ENCODE measurements around the gene OSBPL1A.

DNA sequence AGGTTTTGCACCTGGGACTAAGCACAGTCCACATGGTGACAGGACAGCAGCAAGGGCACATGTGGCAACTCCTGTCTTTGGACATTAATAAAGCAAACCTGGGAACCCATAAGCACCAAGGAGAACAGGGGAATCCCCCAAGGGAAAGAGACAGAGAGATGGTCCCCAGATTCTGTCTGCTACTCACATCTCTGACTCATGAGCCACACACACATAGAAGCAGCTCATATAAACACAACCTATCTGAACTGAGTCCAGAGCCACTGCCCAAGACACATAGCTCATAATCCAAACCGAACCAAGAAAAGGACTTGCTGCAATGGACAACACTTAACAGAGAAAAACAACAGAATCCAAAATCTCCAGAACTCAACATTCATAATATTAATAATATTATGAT lies 82.5 kb downstream of the OSBPL1A start:
- TF ChIP-seq, protein P1, sequence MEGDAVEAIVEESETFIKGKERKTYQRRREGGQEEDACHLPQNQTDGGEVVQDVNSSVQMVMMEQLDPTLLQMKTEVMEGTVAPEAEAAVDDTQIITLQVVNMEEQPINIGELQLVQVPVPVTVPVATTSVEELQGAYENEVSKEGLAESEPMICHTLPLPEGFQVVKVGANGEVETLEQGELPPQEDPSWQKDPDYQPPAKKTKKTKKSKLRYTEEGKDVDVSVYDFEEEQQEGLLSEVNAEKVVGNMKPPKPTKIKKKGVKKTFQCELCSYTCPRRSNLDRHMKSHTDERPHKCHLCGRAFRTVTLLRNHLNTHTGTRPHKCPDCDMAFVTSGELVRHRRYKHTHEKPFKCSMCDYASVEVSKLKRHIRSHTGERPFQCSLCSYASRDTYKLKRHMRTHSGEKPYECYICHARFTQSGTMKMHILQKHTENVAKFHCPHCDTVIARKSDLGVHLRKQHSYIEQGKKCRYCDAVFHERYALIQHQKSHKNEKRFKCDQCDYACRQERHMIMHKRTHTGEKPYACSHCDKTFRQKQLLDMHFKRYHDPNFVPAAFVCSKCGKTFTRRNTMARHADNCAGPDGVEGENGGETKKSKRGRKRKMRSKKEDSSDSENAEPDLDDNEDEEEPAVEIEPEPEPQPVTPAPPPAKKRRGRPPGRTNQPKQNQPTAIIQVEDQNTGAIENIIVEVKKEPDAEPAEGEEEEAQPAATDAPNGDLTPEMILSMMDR (IDR thresholded peaks at IDR 0.05) = no peak
- no peak for TF ChIP-seq POLR2AphosphoS5 (IDR thresholded peaks at IDR 0.05)
- TF ChIP-seq POLR2A (IDR thresholded peaks at IDR 0.05) = no peak

Measured in suprapubic skin (tissue), 4 donors.